ENCODE results near the gene NFKB1.

NFKB1 gene

GRCh38 chr4:102632241-102633065 lies 131.3 kb downstream of the NFKB1 start:
- DNase-seq: peak; percentile 53

DNA sequence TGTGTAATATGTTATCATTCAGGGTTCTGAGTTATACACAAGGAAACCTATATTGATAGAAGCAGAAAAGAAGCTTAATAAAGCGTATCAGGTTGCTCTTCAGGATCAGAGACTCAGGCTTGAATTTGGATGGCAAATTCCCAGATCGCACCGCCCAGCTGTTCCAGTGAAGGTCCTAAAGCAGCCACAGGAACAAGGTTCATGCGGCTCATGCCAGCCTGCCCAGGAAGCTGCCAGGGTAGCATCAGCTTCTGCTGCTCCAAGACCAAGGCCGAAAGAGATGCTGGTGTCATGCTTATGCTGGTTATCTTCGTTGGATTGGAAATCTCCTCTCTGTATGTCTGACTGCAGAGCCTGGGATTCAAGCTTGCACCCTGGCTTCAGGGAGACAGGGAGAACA lies 131.9 kb downstream of the NFKB1 start:
- DNase-seq: no peak

- no peak for DNase-seq
Observed at GRCh38 chr4:102637391-102637790, 136.2 kb downstream of the NFKB1 start.

DNA sequence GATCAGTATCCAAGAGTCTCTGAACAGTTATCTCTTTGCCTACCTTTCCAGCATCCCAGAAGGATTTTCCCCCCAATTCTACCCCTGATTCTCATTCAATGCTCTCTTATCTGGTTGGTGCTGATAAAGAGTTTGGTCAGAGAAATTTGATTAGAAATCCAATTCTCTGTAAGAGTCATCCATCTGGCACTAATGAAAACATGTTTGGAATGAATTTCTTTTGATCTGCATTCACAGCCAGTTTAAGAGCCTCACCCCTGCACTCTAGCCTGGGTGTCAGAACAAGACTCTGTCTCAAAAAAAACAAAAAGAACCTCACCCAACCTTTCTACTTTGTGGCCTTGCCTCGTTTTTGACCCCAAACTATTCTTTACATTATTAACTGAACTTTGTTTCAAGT lies 137.5 kb downstream of the NFKB1 start:
- DNase-seq: no peak

DNA sequence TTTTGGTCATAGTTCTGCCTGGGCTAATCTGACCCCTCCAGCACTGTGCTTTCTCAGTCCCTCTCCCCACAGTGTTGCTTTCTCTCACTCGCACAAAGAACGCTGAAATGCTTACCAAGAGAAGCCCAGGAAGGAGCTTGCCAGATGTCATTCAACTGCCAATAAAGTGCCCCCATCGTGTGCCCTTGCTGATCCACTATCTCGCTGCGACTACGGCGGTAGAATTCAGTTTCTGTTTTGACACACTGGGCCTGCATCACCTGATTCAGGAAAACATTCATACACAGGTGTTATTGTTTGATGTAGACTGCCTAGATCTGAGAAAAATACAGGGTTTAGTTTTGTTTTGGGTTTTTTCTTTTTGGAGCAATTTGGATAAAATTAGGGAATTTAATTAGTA lies 138.4 kb downstream of the NFKB1 start:
- DNase-seq: no peak

- peak; percentile 70 for DNase-seq
Observed at GRCh38 chr4:102640669-102641068, 139.5 kb downstream of the NFKB1 start.

DNA sequence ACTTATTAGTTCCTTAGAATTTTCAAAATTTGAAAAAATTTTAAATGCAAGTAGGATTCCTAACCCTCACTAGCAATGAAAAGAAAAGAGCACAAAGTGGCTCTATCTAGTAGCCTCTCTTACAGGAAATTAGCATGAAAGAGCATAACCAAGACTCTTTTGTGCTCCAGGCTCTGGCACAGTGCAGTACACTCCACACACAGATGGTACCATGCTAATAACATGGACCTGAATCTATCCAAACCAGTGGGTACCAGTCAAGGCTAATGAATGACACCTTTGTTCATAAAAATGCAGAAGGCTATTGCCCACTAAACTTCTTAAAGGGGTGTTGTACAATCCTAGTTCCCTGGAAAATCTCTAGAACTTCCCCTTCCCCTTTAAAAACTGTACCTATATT lies 140.6 kb downstream of the NFKB1 start:
- no peak for DNase-seq

DNA sequence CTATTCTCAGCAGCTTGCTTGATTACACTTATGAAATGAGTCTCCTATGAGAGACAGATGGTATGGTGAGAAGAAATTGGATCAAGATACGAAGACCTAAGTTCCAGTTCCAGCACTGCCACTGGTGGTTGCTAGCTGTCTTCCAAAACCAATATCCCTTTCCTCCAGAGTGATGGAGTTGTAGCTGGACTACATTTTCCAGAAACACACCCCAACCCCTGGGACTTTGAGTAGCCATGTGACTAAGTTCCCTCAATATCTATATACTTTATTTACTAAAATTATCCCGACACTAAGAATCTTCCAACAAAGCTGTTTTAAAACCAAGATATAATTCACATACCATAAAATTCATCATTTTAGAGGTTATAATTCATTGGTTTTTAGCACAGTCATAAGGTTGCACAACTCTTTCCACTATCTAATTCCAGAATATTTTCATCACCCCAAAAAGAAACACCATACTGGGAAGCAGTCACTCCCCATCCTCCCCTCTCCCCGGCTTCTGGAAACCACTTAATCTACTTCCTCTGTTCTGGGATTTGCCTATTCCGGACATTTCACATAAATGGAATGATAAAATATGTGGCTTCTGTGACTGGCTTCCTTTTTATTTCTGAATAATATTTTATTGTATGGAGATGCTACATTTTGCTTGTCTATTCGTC lies 141.6 kb downstream of the NFKB1 start:
- peak; percentile 91 for DNase-seq

GRCh38 chr4:102647117-102647516 lies 146.0 kb downstream of the NFKB1 start:
- DNase-seq: no peak

DNA sequence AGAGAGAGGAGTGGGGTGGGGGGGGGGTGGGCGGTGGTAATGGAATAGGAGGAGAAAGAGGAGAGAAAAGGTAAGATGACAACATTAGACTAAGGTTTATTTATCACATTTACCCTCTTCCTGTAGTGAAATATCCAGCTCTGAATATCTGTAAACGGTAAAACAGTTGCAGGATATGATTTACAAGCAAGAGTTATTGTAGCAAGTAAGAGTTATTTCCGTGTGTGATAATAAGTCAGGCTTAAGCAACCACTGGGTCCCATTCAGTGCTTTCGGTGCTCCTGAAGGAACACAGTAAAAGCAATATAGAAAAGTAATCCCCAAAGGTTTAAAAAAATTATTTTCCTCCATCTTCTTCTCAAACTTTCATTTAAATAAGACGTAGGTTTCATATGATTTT lies 156.0 kb downstream of the NFKB1 start:
- no peak for DNase-seq

DNA sequence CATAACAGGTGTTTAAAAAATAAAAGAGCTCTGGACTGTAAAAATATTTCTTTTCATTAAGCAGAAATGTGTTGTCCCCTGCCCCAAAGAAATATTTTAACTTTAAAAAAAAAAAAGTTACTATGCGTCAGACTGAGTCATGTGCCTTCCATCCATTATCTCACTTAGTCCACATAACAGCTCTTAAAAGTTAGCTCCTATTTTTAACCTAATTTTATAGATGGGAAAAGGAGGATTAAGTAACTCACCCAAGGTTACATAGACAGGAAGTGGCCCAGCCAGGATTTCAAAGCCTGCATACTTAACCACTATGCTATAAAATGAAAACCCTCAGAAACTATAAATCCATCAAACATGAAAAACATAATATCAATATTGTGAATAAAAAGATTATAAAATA lies 161.9 kb downstream of the NFKB1 start:
- peak; percentile 86 for DNase-seq

DNA sequence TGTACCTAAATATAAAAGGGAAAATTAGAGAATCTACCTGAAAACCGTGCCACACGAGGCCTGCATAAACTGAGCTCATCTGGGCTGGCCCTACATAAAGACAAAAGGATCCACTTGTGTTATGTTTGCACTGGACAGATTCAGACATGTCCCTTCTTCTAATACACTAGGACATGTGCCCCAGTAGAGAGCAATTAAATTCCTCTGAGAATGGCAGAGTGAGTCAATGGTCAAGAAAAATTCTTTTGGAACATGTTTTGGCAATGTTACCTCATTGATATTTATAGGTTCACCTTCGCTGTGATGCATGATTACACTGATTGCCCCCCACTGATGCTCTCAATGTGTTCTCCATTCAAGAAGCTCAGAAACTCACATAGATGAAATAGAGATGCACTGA lies 164.4 kb downstream of the NFKB1 start:
- no peak for DNase-seq

Measured in fibroblast of skin of abdomen (primary cell).